ENCODE measurements around the gene XRCC1. TPM values are rescaled to one million over a fixed set of nuclear protein-coding genes. Genes with fewer than 3 reads are reported as not detected.

XRCC1 gene, protein sequence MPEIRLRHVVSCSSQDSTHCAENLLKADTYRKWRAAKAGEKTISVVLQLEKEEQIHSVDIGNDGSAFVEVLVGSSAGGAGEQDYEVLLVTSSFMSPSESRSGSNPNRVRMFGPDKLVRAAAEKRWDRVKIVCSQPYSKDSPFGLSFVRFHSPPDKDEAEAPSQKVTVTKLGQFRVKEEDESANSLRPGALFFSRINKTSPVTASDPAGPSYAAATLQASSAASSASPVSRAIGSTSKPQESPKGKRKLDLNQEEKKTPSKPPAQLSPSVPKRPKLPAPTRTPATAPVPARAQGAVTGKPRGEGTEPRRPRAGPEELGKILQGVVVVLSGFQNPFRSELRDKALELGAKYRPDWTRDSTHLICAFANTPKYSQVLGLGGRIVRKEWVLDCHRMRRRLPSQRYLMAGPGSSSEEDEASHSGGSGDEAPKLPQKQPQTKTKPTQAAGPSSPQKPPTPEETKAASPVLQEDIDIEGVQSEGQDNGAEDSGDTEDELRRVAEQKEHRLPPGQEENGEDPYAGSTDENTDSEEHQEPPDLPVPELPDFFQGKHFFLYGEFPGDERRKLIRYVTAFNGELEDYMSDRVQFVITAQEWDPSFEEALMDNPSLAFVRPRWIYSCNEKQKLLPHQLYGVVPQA
- total RNA-seq (2014; rRNA removed; shearing (Covaris generic)), result 53.9 and 57.1 TPM in 2 replicates

DNA sequence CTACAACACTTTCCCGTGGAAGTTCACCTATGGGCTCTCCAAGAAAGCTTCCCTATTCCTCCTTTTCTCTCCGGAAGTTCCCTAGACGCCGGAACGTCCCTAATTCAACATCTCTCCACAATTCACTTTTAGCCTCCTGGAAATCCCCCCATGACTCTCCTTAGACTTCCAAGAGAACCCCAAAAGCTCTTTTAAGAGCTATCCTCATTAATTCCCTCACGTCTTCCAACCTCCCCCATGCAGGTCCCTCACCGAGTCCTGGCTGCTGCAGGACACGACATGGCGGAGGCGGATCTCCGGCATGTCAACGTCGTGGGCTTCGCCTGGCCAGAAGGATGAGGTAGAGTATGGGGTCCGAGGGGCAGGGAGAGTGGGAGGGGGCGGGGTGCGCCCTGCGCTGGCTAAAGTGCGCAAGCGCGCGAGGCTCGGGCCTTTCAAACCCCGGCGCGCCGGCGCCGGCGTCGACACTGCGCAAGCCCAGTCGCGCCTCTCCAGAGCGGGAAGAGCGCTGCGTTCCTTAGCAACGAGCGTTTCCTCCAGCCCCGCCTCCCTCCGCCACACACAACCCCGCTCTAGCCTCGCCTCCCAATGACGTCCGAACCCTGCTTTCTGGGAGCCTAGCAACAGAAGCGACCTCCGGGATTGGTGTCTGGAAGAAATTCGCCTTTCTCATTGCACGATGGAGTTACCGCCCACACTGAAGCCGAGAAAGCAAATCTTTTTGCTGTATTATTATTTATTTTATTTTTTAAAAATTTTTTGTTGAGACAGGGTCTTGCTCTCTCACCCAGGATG is at the start of gene XRCC1, which contains the start of gene PINLYP:
TSS of gene XRCC1 (minus strand) at position 372 of the 795 bp plus-strand sequence. CDS start at position 303, 69 bp downstream.
TSS of gene PINLYP (plus strand) at position 646 of the 795 bp plus-strand sequence. CDS start 1,391 bp downstream, outside the sequence.
- peak; percentile 98 for DNase-seq (ENCODE audit: low spot score)

DNA sequence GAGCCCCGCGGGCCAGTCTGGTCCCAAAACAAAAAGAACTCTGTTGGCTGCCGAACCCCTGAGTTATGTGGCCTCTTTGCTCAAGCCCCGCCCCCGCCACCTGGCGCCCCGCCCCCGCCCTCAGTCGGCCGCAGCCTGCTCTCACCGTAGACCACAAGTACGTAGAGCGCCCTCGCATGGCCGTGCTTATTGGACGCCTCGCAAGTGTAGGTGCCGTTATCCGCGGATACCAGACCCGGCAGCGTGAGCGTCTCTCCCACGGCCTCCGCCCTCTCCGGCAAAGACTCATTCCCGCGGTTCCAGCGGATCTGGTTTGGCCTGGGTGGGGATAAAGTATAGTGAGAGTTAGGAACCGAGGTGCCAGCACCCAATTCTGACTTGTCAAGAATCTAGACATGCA is 49.6 kb upstream of the XRCC1 start:
- DNase-seq (ENCODE audit: low spot score), result no peak

DNA sequence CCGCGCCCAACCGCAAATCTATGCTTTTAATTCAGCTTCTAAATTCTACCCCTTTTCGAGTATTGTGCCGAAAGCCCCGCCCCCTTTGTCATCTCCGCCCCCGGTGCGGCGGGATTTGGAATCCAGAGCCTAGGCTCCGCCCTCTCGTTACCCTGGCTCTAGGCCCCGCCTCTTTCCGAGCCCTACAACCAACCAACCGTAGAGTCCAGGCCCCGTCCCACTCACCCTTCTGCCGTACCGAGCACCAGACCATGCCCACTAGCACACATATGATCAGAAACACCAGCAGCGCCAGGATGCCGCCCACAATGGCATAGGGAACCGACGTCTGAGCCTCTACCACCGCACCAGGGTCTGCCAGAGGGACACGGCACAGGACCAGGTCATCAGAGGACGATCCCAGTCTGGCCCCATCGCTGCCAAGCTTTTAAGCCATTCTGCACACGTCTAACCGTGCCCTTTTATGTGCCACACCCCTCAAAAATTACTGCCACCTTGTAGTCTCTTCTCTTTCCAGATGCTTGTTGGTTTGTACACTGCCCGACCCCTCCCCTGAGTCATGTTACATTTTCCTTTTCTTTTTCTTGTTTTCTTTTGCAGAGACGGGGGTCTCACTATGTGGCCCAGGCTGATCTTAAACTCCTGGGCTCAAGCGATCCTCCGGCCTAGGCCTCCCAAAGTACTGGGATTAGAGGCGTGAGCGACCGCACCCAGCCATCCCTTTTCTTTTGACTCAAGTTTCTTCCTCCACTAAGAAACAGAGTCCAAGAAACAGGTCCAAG is 48.8 kb upstream of the XRCC1 start:
- no peak for DNase-seq (ENCODE audit: low spot score)

DNA sequence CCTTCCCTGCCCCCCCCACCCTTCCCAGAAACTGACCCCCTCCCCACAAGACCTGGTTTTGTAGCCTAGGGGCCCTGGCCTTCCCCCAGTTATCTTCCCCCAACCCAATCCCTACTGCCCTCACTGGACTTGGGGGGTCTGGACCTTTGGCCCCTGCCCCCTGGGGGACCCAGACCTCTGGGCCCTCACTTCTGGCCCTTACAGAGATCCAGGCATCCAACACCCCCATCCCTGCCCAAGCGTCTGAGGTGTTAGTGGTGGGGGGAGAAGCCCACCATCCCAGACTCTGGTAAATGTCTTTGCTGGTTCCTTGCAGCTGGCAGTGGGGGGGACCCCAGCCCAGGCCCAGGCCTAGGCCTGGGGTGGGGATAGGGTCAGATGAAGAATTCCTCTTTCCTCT is 47.6 kb upstream of the XRCC1 start:
- DNase-seq (ENCODE audit: low spot score), result no peak

DNA sequence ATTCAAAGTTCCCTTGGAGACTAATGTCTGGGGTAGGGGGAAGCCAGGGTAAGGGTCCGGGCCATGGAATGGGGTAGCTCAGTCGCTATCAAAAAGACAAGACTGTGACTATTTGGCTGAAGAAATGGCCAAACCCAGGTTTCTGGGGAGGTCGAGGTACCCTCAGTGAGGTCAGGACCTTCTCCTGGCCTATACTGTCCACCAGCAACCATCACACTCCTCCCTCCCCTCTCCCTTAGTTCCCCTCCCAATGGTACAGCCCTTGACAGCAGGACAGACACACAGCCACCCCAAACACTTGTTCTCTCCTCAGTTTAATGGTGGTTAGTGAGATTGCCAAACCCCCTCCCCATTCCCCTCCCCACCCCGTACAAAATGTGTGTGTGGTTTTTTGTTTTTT is 46.7 kb upstream of the XRCC1 start:
- DNase-seq (ENCODE audit: low spot score), result no peak

DNA sequence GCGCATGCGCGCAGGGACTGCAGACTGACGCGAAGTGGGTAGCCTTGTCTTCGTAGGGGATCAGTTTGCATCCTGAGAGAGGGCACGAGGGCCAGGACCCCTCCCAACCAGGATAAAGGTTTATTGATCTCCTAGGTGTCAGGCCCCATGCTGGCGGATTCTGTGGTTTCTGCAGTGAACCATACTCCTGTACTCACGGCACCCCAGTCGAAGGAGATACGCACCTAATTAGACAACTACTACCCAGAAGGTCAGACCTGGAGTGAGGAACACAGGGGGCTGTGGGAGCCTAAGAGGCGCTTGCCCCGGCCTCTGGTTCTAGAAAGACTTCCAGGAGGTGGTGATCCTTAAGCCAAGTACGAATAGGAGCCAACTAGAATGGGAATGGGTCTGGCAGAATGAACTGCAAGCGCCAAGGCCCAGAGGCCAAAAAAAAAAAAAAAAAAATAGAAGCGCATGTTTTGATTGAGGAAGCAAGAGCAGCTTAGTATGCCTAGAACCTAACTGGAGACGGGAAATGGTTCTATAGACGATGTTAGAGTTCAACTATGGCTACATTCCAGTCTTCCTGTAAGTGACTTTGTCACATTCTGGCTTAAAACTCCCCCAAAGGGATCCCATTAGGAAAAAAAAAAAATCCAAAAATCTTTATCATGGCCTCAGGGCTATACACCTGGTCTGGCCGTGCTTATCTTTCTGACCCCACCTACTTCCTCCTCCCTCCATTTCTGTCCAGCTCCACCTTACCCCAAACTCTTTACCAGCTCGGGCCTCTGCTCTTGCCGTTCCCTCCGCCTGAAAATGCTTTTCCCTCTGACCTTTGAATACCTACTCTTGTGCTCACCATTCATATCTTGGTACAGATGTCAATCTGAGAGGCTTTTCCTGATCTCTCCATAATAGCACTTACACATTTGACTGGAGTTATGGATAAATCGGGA is 45.0 kb upstream of the XRCC1 start:
- no peak for DNase-seq (ENCODE audit: low spot score)

DNA sequence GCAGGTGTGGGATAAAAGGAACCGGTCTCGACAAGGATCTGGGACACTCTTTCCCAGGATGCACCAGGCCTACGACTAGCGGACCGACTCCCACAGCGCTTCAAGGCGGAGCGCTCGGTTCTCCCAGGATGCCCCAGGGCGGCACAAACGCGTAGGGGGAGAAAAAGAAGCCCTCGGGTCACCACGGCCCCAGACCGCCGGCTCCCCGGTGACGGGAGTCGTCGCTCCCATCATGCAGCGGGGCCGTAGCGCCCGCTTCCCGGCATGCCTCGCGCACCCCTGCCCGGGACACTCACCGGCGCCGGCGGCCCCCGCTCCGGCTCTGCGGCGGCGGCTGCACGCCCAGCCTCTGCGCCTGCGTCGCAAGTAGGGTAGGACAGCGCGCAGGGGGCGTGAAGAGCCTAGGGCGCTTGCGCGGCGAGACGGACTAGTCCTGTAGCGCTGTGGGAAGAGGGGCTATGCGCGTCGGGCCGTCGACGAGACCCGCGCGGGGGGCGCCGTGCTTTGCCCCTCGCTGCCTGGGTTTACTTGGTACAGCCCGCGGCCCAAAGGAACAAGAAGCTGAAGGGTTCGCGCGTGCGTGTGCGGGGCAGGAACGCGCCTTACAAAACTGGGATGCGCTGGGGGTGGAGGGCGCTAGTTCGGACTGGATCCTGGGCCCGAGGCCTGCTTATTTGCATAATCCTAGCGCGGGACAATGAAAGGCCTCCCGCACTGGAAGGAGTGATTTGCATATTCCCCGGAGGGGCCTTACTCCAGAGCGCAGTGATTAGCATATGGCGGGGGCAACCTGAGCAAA is 44.1 kb upstream of the XRCC1 start, which contains the start of gene ZNF428:
TSS of gene ZNF428 (minus strand) at position 368 of the 799 bp plus-strand sequence. CDS start 5,325 bp downstream, outside the sequence.
- DNase-seq (ENCODE audit: low spot score), result peak; percentile 67

DNA sequence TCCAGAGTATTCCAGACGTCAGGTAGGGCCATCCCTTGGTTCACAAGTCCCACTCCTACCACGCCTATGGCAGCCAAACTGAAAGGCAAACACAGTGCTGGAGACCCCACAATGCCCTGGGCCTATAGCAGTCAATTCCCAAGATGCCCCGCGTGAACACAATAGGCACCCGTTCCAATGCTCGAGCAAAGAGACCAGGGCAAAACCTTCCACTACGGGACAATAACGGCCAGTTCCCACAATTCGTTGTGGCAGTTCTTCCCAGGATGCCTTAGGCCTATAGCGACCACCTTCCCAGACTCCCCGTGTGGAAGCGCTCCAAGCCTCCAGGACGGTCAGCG is 43.6 kb upstream of the XRCC1 start:
- no peak for DNase-seq (ENCODE audit: low spot score)

DNA sequence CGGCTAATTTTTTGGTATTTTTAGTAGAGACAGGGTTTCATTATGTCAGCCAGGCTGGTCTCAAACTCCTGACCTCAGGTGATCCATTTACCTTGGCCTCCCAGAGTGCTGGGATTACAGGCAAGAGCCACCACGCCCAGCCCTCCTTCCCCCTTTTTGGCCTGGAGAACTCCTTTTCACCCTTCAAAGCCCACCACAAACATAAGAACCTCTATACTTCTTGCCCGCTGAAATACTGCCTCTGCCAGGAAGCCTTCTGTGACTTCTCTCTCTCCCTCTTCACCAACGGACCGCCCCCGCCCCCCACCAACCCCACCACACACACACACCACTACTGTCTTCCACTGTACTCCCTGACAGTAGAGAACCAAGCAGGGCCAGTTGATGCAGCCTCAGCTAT is 41.6 kb upstream of the XRCC1 start:
- no peak for DNase-seq (ENCODE audit: low spot score)

DNA sequence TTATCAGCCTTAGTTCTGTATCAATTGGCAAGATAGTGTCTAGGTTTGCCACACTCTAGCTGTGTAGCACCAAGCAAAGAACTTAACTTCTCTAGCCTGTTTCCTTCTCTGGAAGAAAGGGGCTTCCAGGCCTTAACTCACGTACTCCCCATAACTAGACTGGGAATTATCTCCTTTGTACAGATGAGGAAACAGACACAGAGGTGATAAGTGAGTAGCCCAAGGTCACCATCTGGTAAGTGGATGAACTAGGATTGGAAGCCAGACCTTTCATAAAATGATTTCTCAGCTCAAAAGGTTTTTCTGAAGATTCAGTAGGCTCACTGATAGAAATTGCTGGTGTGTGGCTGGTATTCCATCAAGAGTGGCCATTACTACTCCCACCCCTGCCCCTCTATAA is 41.0 kb upstream of the XRCC1 start:
- no peak for DNase-seq (ENCODE audit: low spot score)

DNA sequence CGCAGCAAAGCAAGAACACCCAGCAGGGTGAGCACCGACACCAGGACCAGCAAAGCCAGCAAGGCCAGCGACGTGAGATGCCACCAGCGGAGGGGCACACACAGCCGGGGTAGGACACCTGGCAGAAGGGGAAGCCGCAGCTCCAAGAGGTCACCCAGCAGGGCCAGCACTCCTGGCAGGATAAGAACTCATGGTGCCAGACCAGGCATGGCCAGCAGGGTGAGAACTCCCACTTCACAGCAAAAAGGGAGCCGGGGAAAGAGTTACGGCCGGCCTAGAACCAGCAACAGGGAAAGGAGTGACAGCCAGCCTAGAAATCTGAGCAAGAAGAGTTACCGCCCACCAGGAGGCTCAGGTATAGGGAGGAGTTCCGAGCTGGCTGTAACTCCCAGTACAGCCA is 37.0 kb upstream of the XRCC1 start:
- no peak for DNase-seq (ENCODE audit: low spot score)

DNA sequence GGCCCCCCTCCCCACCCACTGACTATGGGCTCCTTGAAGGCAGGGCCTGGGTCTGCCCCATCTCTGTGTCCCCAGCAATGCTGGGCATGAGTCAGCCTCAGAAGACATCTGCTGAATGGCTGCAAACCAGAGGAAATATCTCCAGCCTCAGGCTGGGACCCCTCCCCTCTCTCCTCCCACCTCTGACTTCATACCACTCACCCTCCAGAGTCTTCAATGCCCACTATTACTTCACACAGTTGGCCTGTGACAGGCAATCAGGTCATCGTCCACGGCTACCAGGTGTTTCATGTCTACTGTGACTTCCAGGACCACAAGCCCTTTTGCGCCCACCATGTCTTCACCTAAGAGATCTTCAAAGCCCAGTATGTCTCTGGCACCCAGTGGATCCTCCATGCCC is 36.5 kb upstream of the XRCC1 start, which contains the start of gene SRRM5:
TSS of gene SRRM5 (plus strand) at position 301 of the 400 bp plus-strand sequence. CDS start at position 335, 34 bp downstream.
- no peak for DNase-seq (ENCODE audit: low spot score)

DNA sequence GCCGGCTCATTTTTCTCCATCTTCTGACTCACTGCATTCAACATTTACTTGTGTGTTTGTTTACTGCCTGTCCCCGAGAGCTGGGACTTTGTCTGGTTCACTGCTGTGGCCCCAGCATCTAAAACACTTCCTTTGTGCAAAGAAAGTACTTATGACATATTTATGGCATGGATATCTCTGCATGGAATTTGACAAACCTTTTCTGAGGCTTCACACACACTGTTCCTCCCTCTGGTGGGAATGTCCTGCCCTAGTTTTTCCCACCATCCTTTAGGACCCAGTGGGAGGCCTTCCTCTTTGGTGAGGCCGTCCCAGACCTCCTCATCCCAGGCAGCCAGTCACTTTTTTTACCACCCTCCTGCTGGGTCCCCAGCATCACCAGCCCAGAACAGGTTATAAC is 35.2 kb upstream of the XRCC1 start:
- DNase-seq (ENCODE audit: low spot score), result peak; percentile 83

DNA sequence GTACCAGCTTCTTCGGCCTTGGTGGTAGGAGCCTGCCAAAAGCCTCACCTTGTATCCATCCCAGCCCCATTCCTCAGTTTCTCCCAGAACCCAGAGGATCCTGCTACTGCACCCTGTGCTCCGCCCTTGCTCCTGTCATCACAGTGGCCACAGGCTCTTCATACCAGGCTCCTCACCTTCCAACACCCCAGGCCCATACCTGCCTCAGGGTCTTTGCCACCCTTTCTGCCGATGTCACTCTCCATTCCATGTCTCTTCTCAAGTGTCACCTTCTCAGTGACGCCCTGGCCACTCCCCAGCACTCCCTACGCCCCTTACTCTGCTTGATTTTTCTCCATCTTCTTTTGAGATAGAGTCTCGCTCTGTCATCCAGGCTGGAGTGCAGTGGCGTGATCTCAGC is 34.5 kb upstream of the XRCC1 start:
- DNase-seq (ENCODE audit: low spot score), result no peak

DNA sequence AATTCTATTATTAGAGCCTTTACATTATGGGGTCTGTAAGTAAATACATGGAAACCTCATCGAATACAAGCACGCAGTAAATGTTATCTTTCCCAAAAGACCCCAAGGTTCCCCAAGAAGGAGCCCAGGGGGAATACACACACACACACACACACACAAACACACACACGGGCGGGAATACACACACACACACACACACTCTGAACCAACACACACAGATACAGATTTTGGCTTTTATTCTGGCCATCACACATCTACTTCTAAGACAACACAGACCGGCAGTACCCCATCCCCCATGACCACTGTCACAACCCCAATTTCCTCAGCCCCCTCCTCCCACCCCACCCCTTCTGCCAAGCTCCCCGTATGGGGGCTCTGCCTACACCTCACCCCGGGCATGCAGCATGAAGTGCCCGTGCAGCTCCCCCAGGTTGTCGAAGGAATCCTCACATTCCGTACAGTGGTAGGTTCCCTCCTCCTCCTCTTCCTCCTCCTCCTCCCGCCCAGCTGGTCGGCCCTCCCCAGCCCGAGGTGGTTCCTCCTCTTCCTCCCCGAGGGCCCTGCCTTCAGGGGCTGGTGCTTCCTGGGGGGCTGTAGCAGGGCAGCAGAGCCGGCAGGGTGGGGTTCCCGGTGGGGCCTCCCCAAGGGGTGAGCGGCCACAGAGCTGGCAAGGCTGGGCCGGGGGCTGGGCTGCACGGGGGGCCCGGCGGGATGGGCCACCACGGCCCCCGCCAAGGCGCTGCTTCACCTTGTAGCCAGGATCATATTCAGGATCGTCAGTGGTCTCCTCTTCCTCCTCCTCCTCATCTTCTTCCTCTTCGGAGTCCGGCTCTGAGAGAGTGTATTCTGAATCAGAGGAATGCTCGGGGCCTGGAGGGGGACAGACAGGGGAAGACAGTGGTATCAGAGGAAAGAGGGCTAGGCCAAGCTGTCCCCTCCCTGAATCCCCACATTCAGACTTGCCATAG is 32.2 kb upstream of the XRCC1 start:
- DNase-seq (ENCODE audit: low spot score), result no peak

DNA sequence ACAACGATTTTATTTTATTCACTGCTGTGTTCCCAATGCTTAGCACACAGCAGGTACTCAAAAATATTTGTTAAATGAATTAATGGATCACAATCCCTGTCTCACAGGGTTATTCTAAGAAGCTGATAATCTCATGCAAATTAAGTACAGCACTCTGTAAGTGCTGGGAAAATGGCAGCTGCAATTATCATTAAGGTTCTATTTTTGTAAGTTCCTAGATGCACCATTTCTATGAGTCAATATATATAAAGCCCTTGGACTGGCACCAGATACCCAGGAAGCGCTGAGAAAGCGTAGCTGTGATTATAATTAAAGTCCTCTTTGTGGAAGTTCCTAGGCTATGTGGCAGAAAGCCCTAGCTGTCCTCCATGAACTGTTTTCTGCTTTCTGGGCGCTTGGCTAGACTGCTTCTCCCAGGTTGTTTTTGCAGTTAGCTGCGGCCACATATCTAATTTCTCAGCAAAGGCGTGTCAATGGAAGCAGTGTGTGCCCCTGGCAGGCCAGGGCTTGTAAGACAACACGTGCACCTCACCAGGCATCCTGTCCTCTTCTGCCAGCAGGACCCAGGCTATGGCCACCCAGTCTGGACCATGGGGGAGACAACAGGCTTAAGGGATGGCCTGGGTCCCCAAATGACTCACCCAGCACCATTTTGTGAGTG is 31.4 kb upstream of the XRCC1 start:
- no peak for DNase-seq (ENCODE audit: low spot score)

DNA sequence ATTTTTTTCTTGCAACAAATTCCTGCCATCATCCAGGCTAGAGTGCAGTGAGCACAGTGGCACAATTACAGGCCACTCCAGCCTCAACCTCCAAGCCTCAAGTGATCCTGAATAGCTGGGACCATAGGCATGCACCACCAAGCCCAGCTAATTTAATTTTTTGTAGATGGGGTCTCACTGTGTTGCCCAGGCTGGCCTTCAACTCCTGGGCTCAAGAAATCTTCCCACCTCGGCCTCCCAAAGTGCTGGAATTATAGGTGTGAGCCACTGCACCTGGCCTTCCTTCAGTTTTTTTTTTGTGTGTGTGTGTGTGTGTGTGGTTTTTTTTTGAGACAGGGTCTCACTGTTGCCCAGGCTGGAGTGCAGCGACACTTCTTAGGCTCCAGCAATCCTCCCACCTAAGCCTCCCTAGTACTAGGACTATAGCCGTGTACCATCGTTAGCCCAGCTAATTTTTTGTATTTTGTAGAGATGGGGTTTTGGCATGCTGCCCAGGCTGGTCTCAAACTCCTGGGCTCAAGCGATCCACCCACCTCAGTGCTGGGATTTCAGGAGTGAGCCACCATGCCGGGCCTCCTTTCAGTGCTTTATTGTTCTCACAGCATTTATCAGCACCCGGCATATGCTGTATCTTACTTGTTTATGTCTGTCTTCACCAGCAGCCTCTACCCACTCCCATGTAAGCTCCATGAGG is 30.7 kb upstream of the XRCC1 start:
- no peak for DNase-seq (ENCODE audit: low spot score)

Measured in A172 (cell line).